Epithelial cell of proximal tubule (primary cell): ENCODE measurements around the gene TTBK2. TPM values are rescaled to one million over a fixed set of nuclear protein-coding genes. Genes with fewer than 3 reads are reported as not detected.

Source experiments
- DNase-seq: peaks from one replicate; pipeline ENCODE4 v3.0.0-alpha.2; 2011; ENCODE audit warnings: low read depth
- H3K4me3 ChIP-seq: 2 replicates; pipeline ENCODE4 v1.5.1; 2011; ENCODE audit warnings: low read depth, mild to moderate bottlenecking, low read length
- CTCF ChIP-seq: conservative IDR thresholded peaks from 2 replicates; pipeline ENCODE4 v1.5.1; 2012; ENCODE audit warnings: low read depth, mild to moderate bottlenecking, low read length
- total RNA-seq: library from RNA; depleted of rRNA; stranded (reverse); fragments of >200 nt; gene quantifications from 2 replicates; pipeline ENCODE4 v1.2.3, GENCODE V29; 2015

TTBK2 gene
- total RNA-seq, 1 donor from 2014 or later = 5.8 TPM

- no peak overlapping the region for H3K4me3 ChIP-seq
- no peak for TF ChIP-seq CTCF
- no peak for DNase-seq
Measured at GRCh38 chr15:42796955-42797782, 123.4 kb downstream of the TTBK2 start.

- TF ChIP-seq CTCF = no peak
- no peak overlapping the region for H3K4me3 ChIP-seq
- no peak for DNase-seq
Measured at GRCh38 chr15:42788725-42789124, 131.9 kb downstream of the TTBK2 start.

- no peak for TF ChIP-seq CTCF
- no peak overlapping the region for H3K4me3 ChIP-seq
- no peak for DNase-seq
Measured at GRCh38 chr15:42786978-42787377, 133.6 kb downstream of the TTBK2 start.

- H3K4me3 ChIP-seq = no peak overlapping the region
- TF ChIP-seq CTCF = no peak
- no peak for DNase-seq
Measured at GRCh38 chr15:42785569-42785968, 135.0 kb downstream of the TTBK2 start.

- TF ChIP-seq CTCF = no peak
- no peak for DNase-seq
- no peak overlapping the region for H3K4me3 ChIP-seq
Measured at GRCh38 chr15:42784705-42785104, 135.9 kb downstream of the TTBK2 start.

GRCh38 chr15:42782716-42783115 lies 137.9 kb downstream of the TTBK2 start:
- TF ChIP-seq CTCF = no peak
- no peak for DNase-seq
- H3K4me3 ChIP-seq = no peak overlapping the region

GRCh38 chr15:42775416-42775815 lies 145.2 kb downstream of the TTBK2 start:
- no peak for DNase-seq
- no peak for TF ChIP-seq CTCF
- no peak overlapping the region for H3K4me3 ChIP-seq
